ENCODE measurements around the gene MAVS.

Gene MAVS

GRCh38 chr20:3846740-3847428 is at the start of gene MAVS:
Gene MAVS (plus strand): TSS chr20:3846834. CDS start chr20:3854625, 7,791 bp downstream.
- peak; percentile 75 for DNase-seq

- DNase-seq: no peak
These were observed 49.4 kb upstream of the MAVS start for GRCh38 chr20:3797226-3797545.

GRCh38 chr20:3797592-3798372 is 48.9 kb upstream of the MAVS start:
- DNase-seq: peak; percentile 31

- DNase-seq: no peak
These were observed 48.3 kb upstream of the MAVS start for GRCh38 chr20:3798373-3798768.

DNA sequence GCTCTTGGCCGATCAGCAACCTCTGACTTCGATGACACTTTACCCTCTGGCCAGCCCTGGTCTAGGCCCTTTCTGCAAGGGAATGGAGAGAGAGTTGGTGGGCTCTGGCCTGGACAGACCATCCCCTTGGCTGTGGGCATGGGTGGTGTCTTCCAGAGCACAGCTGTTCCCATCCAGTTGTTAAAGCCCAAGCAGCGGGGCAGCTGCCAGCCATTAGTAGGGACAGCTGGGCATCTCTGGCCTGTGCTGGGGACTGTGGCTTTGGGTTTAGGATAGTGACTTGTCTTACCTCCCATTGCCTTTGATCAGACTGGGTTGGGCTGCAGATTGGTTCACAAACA is 47.8 kb upstream of the MAVS start:
- no peak for DNase-seq

- no peak for DNase-seq
These were observed 46.3 kb upstream of the MAVS start for GRCh38 chr20:3800256-3800877.

- DNase-seq: no peak
These were observed 45.8 kb upstream of the MAVS start for GRCh38 chr20:3800878-3801260.

GRCh38 chr20:3801299-3801698 is 45.3 kb upstream of the MAVS start:
- no peak for DNase-seq

GRCh38 chr20:3801846-3802245 is 44.8 kb upstream of the MAVS start:
- DNase-seq: no peak

DNA sequence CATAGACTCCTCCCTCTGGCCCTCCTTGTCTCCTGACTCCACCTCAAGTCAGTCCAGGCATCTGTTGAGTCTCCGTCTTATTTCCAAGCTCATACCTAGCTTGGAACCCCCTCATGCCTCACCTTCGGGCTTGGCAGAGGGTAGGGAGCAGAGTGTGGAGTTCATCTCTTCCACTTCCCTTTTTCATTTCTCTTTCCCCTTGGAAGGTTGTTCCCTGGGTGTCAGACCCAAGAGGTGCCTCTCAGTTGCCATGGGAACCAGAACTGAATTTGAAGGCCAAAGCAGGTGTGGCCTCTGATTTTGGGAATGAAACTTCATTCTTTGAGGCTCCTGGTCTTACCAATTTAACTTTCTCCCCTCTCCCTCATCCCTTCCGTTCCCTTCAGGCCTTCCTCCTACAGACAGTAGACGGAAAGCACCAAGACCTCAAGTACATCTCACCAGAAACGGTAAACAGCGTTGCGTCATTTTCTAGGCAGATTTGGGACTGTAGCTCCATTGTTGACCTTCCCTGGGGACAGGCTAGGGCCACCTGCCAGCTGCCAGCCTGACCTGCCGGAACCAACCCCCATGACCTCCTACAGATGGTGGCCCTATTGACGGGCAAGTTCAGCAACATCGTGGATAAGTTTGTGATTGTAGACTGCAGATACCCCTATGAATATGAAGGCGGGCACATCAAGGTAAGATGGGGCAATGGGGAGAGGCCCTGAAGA is 44.0 kb upstream of the MAVS start:
- no peak for DNase-seq

DNA sequence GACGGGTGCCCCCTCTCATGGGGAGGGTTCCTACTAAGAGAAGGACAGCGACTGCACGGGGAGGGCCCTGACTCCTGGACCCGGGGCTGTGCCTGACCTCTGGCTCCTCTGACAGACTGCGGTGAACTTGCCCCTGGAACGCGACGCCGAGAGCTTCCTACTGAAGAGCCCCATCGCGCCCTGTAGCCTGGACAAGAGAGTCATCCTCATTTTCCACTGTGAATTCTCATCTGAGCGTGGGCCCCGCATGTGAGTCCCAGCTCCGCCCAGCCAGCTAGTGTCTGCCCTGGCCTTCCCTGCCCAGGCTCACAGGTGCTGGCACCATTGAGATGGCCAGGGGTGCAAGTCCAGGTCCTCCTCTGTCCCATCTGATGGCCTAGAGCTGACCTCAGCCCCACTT is 43.3 kb upstream of the MAVS start:
- no peak for DNase-seq

- no peak for DNase-seq
These were observed 42.8 kb upstream of the MAVS start for GRCh38 chr20:3803854-3804253.

DNA sequence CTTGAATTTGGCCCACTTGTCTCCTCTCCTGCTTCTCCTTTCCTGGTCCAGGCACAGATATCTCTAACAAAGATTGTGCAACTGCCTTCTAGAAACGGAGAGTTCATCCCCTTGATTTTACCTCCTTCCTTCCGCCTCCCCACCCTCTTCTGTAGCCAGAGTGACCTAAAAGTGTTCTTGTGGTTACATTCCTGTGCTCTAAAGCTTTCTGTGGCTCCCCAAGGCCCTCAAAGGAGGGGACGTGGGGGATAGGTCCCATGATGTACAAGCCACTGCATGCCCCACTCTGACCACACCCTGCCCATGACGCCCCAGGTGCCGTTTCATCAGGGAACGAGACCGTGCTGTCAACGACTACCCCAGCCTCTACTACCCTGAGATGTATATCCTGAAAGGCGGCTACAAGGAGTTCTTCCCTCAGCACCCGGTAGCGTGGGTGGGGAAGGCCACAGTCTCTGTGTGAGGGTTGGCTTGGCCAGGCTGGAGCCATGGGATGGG is 42.3 kb upstream of the MAVS start:
- no peak for DNase-seq

- DNase-seq: no peak
These were observed 41.9 kb upstream of the MAVS start for GRCh38 chr20:3804781-3805180.

DNA sequence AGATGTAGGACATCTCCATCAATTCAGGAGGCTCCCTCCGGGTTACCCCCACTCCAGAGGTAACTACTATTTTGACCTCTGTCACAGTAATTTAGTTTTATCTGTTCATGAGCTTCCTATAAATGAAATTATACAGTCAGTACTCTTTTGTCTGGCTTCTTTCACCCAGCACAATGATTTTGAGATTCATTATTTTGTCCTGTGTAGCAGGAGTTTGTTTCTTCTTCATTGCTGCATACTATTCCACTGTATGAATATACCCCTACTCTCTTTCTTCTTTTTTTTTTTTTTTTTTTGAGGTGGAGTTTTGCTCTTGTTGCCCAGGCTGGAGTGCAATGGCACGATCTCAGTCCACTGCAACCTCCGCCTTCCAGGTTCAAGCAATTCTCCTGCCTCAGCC is 38.1 kb upstream of the MAVS start:
- no peak for DNase-seq

DNA sequence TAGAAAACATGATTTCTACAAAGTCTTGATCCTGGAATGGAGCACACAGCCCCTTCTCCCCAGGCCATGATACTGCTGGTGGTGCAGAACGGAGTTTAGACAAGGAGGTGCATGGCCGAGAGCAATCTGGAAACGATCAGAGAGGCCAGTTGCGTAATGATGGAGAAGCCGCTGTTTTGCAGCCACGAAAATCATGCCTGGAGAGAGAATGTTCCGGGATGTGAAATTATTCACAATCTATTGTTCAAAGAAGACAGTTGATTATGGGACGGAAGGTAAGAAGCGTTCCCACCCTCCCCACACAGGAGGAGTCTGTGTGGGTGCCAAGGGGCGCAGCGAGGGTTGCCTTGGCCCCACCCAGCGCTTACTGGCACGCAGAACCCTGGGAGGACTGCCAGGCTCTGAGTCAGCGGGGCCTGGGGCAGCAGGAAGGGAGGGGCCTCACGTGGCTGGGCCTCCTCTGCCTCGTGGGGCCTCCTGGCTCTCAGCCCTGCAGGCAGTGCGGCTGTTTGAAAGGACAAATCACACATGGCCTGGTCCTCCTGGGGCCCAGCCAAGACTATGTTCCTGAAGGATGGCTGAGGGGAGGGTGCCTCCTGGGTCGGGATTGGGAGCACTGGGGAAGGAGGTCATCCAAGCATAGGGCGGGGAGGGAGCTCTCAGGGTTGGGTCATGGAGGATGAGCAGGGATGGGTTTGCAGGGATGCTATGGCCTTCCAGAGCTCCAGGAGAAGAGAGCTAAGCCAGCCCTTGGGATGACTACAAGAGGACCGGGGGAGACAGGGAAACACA is 35.0 kb upstream of the MAVS start:
- peak; percentile 99 for DNase-seq

GRCh38 chr20:3812259-3812681 is 34.4 kb upstream of the MAVS start:
- no peak for DNase-seq

GRCh38 chr20:3812975-3813847 is 33.4 kb upstream of the MAVS start:
- DNase-seq: no peak

GRCh38 chr20:3813848-3814581 is 32.6 kb upstream of the MAVS start:
- DNase-seq: no peak

- no peak for DNase-seq
These were observed 31.6 kb upstream of the MAVS start for GRCh38 chr20:3814928-3815495.
